Skeletal muscle tissue (tissue), 4 donors: ENCODE measurements around the gene SMIM41. TPM values are rescaled to one million over a fixed set of nuclear protein-coding genes. Genes with fewer than 3 reads are reported as not detected.
A peak's percentile ranks its signal among the peaks of the same experiment; 100 is the strongest.

Experiments used
- H3K27ac ChIP-seq: one replicate; pipeline ENCODE4 v1.7.0; 2013; ENCODE audit warnings: mild to moderate bottlenecking, low read depth, low read length, inconsistent platforms
- H3K27me3 ChIP-seq, 3 donors: one replicate each; pipeline ENCODE4 v1.7.0; 2013; ENCODE audit warnings: low read length in 3 of 3; ENCODE audit not compliant: control insufficient read depth in 3 of 3, insufficient read depth in 3 of 3
- H3K36me3 ChIP-seq, 3 donors: one replicate each; pipeline ENCODE4 v1.7.0; 2013; ENCODE audit warnings: low read length in 3 of 3; ENCODE audit not compliant: control insufficient read depth in 3 of 3, insufficient read depth in 3 of 3
- H3K4me1 ChIP-seq, 3 donors: one replicate each; pipeline ENCODE4 v1.7.0; 2013; ENCODE audit warnings: low read length in 3 of 3, mild to moderate bottlenecking in 3 of 3; ENCODE audit not compliant: control insufficient read depth in 3 of 3, insufficient read depth in 3 of 3
- H3K4me3 ChIP-seq, 3 donors: one replicate each; pipeline ENCODE4 v1.7.0; 2013; ENCODE audit warnings: low read length in 3 of 3
- H3K9ac ChIP-seq, 3 donors: one replicate each; pipeline ENCODE4 v1.7.0; 2013; ENCODE audit warnings: low read length in 3 of 3, mild to moderate bottlenecking in 3 of 3, moderate library complexity in 2 of 3, low read depth in 1 of 3
- H3K9me3 ChIP-seq, 3 donors: one replicate each; pipeline ENCODE4 v1.7.0; 2013; ENCODE audit warnings: low read length in 3 of 3; ENCODE audit not compliant: control insufficient read depth in 3 of 3
- total RNA-seq: library from RNA; depleted of rRNA; stranded (reverse); fragments of >200 nt; gene quantifications from one replicate; pipeline ENCODE4 v1.2.3, GENCODE V29; 2014
- donor health status: Osteomylitis.

The SMIM41 gene
- total RNA-seq, 1 donor from 2014 or later = not detected

GRCh38 chr12:52085682-52086180 lies 6.2 kb downstream of the SMIM41 start:
- H3K4me1 ChIP-seq = peaks cover 69 to 77% (median 77%) of the 10 kb centered on the region in 3 donors
- no peaks in the 10 kb centered on the region for H3K9me3 ChIP-seq
- no peak overlapping the region for H3K4me3 ChIP-seq
- H3K27ac ChIP-seq = no peak overlapping the region
- H3K27me3 ChIP-seq = peaks cover 0 to 7% (median 0%) of the 10 kb centered on the region in 3 donors
- H3K36me3 ChIP-seq = no peaks in the 10 kb centered on the region
- peak overlapping the region in 2 of 3 donors; percentile 33 to 78 for H3K9ac ChIP-seq

DNA sequence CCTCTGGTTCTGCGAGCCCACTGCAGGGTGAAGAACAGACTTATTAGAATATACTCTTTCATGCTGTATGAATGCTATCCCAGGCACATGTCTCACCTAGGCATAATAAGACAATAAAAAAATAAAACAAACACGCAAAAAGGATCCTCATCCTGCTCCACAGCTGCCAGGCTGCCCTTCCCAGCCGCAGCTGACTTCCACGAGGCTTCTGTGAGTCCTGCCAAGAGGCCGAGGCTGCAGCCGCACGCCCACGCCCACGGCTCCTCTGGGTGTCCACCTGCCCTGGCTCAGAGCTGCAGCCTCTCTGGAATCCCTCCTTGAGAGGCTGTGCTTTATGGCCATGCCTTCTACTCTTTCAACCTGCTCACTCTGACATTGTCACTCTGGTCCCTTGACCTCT lies 6.9 kb downstream of the SMIM41 start:
- Histone ChIP-seq H3K27me3 (peaks cover 0 to 7% (median 0%) of the 10 kb centered on the region in 3 donors), H3K4me3 (peak overlapping the region in 1 of 3 donors; percentile 54), H3K9me3 (no peaks in the 10 kb centered on the region), H3K4me1 (peaks cover 62 to 70% (median 70%) of the 10 kb centered on the region in 3 donors), H3K9ac (peak overlapping the region in 2 of 3 donors; percentile 32 to 78), H3K27ac (peak overlapping the region; percentile 72), H3K36me3 (no peaks in the 10 kb centered on the region)

GRCh38 chr12:52086944-52087835 lies 7.7 kb downstream of the SMIM41 start:
- H3K9me3 ChIP-seq = no peaks in the 10 kb centered on the region
- H3K27ac ChIP-seq = peak overlapping the region; percentile 72
- no peaks in the 10 kb centered on the region for H3K36me3 ChIP-seq
- peaks cover 54 to 62% (median 62%) of the 10 kb centered on the region in 3 donors for H3K4me1 ChIP-seq
- peak overlapping the region; percentile 7 to 63 (median 54) for H3K4me3 ChIP-seq
- peak overlapping the region; percentile 44 to 78 (median 56) for H3K9ac ChIP-seq
- H3K27me3 ChIP-seq = peaks cover 0 to 7% (median 0%) of the 10 kb centered on the region in 3 donors

GRCh38 chr12:52087961-52088820 lies 8.7 kb downstream of the SMIM41 start:
- H3K4me1 ChIP-seq = peaks cover 44 to 53% (median 52%) of the 10 kb centered on the region in 3 donors
- H3K36me3 ChIP-seq = no peaks in the 10 kb centered on the region
- H3K4me3 ChIP-seq = peak overlapping the region; percentile 25 to 63 (median 54)
- H3K9ac ChIP-seq = peak overlapping the region; percentile 51 to 78 (median 56)
- H3K9me3 ChIP-seq = no peaks in the 10 kb centered on the region
- H3K27me3 ChIP-seq = peaks cover 0 to 7% (median 0%) of the 10 kb centered on the region in 3 donors
- H3K27ac ChIP-seq = peak overlapping the region; percentile 72

GRCh38 chr12:52089491-52089890 lies 10.0 kb downstream of the SMIM41 start:
- H3K27me3 ChIP-seq = peaks cover 0 to 7% (median 0%) of the 10 kb centered on the region in 3 donors
- no peak overlapping the region for H3K27ac ChIP-seq

DNA sequence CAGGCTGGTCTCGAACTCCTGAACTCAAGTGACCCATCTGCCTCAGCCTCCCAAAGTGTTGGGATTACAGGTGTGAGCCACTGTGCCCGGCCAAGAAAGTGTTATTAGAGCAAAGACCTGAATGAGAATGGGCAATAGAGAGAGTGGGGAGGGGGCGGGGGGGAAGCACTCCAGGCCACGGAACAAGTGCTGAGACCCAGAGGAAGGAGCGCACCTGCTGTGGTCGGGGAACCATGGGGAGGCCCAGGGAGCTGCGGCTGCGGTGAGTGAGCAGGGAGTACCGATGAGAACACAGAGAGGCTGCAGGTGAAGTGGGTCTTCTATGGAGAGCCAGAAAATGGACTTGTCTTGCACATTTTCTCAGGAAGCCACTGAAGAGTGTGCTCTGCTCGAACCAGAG lies 10.8 kb downstream of the SMIM41 start:
- no peak overlapping the region for H3K9ac ChIP-seq
- H3K4me3 ChIP-seq = no peak overlapping the region
- H3K27ac ChIP-seq = no peak overlapping the region
- H3K27me3 ChIP-seq = peaks cover 0 to 7% (median 0%) of the 10 kb centered on the region in 3 donors
- H3K9me3 ChIP-seq = peaks cover 0 to 2% (median 0%) of the 10 kb centered on the region in 3 donors
- no peaks in the 10 kb centered on the region for H3K36me3 ChIP-seq
- H3K4me1 ChIP-seq = peaks cover 36 to 43% (median 40%) of the 10 kb centered on the region in 3 donors

More at GRCh38 chr12:52089491-52089890, 10.0 kb downstream of the SMIM41 start:
- peak overlapping the region in 1 of 3 donors; percentile 69 for H3K9ac ChIP-seq
- H3K4me3 ChIP-seq = no peak overlapping the region
- peaks cover 39 to 51% (median 46%) of the 10 kb centered on the region in 3 donors for H3K4me1 ChIP-seq
- peaks cover 0 to 1% (median 0%) of the 10 kb centered on the region in 3 donors for H3K9me3 ChIP-seq
- H3K36me3 ChIP-seq = no peaks in the 10 kb centered on the region

DNA sequence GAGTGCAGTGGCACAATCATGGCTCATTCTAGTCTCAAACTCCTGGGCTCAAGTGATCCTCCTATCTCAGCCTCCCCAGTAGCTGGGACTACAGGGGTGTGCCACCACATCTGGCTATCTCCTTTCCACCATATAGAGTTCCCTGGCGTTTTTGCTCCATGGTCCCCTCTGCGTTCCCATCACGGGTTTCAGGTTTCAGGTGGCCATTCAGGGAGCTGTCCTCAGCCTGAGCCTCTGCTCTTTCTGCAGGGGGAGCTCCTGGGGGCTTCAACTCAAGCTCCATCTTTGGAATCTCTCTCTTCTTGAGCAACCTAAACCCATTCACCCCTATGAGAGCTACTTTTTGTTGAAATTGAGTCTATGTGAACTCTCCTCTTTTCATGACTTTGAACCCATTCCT lies 11.6 kb downstream of the SMIM41 start:
- H3K27ac ChIP-seq = no peak overlapping the region
- no peaks in the 10 kb centered on the region for H3K36me3 ChIP-seq
- H3K27me3 ChIP-seq = peaks cover 0 to 4% (median 0%) of the 10 kb centered on the region in 3 donors
- H3K4me3 ChIP-seq = no peak overlapping the region
- peaks cover 29 to 35% (median 32%) of the 10 kb centered on the region in 3 donors for H3K4me1 ChIP-seq
- no peak overlapping the region for H3K9ac ChIP-seq
- peaks cover 0 to 2% (median 0%) of the 10 kb centered on the region in 3 donors for H3K9me3 ChIP-seq

DNA sequence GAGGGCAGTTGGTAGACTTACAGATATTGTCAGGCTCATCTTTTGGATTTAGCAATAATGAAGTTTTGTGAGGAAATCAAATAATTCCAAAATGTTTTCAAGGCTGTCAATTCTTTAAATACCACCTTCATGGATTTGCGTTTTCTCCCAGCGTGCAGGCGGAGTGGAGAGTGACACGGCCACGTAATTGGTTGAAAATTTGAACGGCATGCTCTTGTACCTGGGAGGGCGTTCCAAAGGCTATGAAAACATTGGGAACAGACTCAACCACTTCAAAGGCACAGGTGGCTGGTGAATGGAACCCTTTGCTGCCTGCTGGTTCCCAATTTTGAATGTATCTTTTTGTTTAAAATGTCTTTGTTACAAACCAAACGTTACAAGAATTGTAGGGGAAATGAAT lies 12.4 kb downstream of the SMIM41 start:
- Histone ChIP-seq H3K27me3 (peaks cover 0 to 4% (median 0%) of the 10 kb centered on the region in 3 donors), H3K27ac (no peak overlapping the region), H3K36me3 (no peaks in the 10 kb centered on the region), H3K4me1 (peaks cover 21 to 27% (median 24%) of the 10 kb centered on the region in 3 donors), H3K9ac (no peak overlapping the region), H3K4me3 (no peak overlapping the region), H3K9me3 (peaks cover 0 to 2% (median 0%) of the 10 kb centered on the region in 3 donors)

- peaks cover 0 to 2% (median 0%) of the 10 kb centered on the region in 3 donors for H3K9me3 ChIP-seq
- H3K4me1 ChIP-seq = peaks cover 6 to 12% (median 9%) of the 10 kb centered on the region in 3 donors
- H3K36me3 ChIP-seq = no peaks in the 10 kb centered on the region
- no peak overlapping the region for H3K27ac ChIP-seq
- no peak overlapping the region for H3K4me3 ChIP-seq
- peaks cover 0 to 6% (median 0%) of the 10 kb centered on the region in 3 donors for H3K27me3 ChIP-seq
- H3K9ac ChIP-seq = no peak overlapping the region
Measured at GRCh38 chr12:52093346-52093745, 13.8 kb downstream of the SMIM41 start.
